Anterior cingulate cortex (tissue), 58 donors: ENCODE results near the gene PTPRU.

ENCODE experiments used
- DNase-seq, 58 donors: peaks; one replicate each; lab custom pipeline; 2025; lab: John Stamatoyannopoulos, UW

The PTPRU gene

DNA sequence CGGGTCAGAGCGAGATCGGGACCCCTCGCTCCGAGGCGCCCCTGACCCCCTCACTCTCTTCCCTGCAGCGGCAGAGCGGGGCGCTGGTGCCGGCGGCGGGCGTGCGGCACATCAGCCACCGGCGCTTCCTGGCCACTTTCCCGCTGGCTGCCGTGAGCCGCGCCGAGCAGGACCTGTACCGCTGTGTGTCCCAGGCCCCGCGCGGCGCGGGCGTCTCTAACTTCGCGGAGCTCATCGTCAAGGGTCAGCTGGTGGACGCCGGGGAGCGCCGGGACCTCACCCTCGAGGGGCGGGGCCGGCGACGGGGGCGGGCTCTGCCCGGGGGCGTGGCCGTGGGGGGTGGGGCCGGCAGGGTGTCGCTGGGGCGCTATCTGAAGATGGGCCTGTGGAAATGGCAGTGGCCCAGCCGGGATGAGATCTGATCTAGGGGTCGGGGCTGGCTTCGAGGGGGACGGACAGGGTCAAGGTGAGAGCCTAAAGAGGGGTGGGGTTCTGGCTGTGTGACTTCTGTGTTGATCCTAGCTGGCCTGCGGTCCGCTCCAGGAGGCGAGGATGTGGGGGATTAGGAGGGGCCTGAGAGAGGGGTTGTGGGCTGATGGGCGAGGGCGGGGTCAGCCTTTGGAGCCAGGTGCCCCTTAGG, 23.6 kb downstream of the PTPRU start:
- DNase-seq: peak in 15 of 58 donors; percentile 8 to 66 (median 29)

DNA sequence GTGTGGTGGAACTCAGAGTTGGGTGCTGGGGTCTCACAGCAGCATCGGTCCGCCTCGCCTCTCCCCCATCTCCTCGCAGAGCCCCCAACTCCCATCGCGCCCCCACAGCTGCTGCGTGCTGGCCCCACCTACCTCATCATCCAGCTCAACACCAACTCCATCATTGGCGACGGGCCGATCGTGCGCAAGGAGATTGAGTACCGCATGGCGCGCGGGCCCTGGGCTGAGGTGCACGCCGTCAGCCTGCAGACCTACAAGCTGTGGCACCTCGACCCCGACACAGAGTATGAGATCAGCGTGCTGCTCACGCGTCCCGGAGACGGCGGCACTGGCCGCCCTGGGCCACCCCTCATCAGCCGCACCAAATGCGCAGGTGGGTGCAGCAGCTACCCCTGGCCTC, 24.2 kb downstream of the PTPRU start:
- DNase-seq: peak in 1 of 58 donors; percentile 13

DNA sequence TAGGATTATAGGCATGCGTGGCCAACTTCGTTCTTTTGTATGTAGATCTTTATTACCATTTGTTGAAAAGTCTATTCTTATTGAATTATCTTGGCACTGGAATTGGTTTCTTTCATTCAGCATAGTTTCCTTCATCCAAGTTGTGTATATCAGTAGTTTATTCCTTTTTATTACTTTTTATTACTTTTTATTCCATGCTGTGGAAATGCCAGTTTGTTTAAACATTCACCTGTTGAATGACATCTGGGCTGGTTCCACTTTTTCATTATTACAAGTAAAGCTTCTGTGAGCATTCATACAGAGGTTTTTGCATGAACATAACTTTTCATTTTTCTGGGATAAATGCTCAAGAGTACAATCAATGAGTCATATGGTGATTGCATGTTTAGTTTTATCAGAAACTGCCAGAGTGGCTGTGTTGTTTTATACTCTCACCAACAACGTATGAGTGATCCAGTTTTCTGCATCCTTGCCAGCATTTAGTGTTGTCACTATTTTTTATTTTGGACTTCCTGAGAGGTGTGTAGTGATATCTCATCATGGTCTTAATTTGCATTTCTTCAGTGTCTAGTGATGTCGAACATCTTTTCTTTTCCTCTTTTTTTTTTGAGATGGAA, 28.6 kb downstream of the PTPRU start:
- no peak for DNase-seq

DNA sequence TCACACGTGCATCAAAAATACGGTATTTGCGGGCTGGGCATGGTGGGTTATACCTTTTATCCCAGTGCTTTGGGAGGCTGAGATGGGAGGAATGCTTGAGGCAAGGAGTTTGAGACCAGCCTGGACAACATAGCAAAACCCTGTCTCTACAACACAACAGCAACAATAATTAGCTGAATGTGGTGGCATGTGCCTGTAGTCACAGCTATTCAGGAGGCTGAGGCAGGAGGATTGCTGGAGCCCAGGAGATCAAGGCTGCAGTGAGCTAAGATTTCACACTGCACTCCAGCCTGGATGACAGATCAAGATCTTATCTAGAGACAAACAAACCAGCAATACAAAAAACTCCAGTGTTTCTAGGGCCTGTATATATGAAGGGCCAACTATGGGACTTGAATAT, 30.6 kb downstream of the PTPRU start:
- no peak for DNase-seq

DNA sequence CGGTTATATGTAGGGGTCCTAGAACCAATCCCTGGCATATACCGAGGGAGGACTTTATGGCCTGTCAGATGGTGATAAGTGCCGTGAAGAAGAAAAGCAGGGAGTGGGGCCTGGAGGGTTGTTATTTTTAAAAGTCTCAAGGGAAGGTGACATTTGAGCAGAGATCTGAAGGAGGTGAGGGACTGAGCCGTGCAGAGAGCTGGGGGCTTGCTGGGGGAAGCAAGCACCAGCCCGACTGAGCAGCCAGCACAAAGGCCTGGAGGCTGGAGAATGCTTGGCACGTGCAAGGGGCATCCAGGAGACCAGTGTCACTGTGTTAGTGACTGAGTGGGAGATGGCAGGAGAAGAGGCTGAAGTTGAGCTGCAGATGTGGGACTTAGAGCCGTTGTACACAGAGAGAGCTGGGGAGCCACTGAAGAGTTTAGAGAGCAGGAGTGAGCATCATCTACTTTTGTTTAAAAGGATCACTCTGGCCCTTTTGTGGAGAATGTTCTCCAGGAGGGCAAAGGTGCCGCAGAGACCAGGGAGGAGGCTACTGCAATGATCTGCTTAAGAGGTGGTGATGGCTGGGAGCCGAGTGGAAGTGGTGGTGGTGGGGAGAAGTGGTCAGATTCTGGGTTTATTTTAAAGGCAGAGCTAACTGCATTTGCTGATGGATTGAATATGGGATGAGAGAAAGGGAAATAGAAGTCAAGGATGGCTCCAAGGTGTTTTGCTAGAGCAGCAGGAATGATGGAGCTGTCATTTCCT, 31.2 kb downstream of the PTPRU start:
- DNase-seq: no peak

DNA sequence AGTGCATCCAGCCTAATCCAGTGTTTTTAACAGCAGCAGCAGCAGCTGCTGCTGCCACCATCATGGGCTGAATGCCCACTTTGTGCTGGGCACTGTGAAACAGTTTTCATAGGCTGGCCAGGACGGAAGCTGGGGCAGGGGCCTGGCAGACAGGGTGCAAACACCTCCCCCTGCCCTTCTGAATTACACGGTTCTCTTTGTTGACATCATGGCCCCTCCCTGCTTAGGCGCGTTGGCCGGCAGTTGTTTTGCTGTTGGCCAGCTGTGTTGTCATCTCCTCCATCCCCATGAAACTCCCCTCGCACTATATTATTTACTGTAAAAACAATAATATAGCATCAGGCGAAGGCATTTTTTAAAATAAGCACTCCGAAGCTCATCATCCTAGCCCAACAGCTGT, 33.1 kb downstream of the PTPRU start:
- DNase-seq: peak in 37 of 58 donors; percentile 5 to 80 (median 45)

DNA sequence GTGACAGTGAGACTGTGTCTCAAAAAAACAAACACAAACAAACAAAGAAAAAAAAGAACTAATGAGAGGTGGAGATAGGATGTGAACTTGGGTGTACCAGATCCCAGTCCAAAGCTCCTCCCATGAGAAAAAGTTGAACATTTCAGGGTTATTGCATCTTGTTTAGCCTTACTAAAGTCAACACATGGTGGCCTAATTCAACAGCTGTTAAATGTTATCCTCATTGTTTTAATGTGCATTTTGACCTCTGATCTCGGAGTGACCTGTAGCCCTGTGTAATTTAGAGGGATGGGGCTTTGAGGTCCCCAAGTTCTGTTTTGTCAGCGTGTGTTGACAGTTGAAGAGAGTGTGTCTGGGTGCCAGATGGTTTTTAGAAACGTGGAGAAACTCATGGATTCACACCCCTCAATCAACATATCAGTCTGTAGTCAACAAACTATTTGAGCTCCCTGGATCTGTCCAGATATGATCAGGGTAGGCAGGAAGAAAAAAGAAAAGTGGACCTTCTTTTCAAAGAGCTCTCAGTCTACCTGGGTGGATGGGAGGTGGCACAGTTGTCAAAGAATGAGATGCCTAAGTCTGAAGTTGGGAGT, 34.7 kb downstream of the PTPRU start:
- no peak for DNase-seq

DNA sequence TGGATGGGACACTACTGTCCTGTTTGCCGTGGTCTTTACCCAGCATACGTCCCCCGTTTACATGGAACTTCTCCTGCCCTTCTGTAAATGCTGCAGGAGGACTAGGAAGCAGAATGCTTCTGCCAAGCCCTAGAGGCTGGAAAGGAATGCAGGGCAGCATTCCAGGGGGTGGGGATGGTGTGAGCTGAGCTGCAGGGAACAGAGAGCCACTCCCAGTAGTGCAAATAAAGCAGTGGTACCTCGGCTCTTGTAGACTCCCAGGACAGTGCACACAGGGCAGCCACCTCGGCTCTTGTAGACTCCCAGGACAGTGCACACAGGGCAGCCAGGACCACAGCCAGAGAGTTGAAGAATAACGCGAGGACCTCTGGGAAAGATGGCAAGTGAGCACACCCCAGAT, 35.4 kb downstream of the PTPRU start:
- DNase-seq: peak in 1 of 58 donors; percentile 9

DNA sequence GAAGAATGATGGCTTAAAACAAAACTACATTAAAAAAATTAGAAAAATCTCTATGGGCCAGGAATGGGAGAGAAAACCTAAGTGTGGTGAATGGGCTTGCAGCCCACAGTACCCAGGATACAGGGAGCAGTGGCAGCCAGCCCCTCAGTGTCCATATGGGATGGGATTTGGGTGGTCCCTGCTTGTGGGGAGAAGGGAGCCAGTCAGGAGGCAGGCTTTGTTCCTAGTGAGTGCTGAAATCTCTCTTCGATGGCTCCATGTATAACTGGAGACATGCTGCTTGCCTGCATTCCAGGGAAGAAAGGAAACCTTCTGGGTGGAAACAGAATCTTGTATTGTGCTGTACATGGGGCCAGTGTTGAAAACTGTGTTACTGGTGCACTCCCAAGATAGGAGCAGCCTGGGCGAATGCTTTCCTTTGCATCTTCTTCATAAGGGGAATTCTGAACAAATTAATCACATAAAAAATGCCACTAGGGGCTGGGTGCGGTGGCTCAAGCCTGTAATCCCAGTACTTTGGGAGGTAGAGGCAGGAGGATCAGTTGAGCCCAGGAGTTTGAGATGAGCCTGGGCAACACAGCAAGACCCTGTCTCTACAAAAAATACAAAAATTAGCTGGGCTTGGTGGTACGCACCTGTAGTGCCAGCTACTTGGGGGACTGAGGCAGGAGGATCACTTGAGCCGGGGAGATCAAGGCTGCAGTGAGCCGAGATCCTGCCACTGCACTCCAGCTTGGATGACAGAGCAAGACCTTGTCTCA, 36.0 kb downstream of the PTPRU start:
- no peak for DNase-seq

DNA sequence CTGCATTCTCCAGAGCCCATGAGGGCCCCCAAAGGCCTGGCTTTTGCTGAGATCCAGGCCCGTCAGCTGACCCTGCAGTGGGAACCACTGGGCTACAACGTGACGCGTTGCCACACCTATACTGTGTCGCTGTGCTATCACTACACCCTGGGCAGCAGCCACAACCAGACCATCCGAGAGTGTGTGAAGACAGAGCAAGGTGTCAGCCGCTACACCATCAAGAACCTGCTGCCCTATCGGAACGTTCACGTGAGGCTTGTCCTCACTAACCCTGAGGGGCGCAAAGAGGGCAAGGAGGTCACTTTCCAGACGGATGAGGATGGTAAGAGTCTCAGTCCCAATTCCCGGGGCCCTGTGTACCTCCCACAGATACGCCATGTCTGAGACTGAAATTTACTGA, 39.1 kb downstream of the PTPRU start:
- DNase-seq: no peak

DNA sequence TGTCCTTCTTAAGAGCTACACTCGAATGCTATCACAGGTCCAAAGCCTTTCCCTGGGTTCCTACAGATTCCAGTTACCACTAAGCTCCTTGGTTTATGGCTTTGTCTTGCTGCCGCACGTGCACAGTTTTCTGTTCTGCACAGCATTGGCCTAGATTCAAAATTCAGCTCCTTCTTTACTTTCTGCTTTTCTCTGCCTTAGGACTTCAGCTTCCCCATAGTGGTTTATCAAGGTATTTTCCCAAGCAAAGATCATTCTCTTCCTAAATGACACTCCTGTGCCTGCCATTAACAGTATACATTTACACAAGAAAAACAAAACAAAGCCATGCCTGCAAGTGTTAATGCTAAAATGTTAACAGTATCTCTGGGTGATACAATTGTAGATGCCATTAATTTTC, 41.8 kb downstream of the PTPRU start:
- DNase-seq: no peak

DNA sequence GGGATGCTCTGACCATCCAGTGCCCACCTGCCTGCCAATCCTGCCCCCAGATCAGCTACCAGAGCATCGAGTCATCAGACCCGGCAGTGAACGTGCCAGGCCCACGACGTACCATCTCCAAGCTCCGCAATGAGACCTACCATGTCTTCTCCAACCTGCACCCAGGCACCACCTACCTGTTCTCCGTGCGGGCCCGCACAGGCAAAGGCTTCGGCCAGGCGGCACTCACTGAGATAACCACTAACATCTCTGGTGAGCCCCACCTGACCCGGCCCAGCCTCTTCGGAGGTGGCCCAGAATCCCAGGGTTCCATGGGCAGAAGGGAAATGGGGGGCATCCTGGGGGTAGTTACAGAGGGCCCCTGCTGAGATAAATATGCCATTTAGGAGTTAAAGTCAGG, 43.1 kb downstream of the PTPRU start:
- DNase-seq: no peak

DNA sequence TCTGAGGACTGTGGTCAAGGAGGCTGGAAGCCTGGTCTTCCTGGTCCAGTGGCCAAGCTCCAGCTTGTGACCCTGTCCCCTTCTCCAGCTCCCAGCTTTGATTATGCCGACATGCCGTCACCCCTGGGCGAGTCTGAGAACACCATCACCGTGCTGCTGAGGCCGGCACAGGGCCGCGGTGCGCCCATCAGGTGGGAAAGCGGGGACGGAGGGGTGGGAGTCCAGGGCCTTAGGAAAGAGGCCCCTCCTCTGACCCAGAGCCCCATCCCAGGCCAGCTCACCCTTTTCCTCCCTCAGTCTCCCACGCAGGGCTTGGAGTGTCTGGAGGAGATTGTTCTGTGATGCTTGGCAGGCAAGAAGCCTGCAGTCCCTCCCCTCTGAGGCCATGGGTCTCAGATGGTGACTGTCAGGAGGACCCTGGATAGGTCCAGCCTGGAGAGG, 43.6 kb downstream of the PTPRU start:
- no peak for DNase-seq

DNA sequence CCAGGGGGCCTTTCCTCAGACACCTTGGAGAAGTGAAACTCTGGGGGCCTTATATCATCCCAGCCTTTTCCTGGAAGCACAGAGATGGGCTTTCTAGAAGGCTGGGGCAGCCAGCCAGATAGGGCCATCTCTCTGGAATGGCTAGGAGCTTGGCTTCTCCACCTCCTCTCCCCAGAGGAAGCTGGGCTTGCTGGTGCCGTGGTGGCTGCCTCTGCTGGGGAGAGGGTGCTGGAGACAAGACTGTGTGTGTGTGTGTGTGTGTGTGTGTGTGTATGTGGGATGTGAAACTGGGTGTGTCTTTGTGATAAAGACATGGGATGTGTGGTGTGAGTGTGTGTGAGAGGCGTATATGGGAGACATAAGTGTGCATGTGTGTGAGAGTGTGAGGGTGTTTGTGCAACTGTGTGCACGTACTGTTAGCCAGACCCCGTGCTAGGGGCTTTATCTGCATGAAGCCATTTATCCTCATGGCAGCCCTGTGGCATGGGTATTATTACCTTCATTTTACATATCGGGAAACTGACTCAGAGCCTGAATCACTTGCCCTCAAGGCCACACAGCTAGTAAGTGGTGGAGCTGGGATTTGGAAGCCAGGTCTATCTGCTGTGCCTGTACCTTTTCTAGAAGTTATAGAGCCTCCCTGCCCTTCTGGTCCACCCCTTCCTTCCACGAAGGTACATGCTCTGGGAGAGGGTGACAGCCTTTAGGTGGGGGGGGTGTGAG, 44.2 kb downstream of the PTPRU start:
- no peak for DNase-seq

DNA sequence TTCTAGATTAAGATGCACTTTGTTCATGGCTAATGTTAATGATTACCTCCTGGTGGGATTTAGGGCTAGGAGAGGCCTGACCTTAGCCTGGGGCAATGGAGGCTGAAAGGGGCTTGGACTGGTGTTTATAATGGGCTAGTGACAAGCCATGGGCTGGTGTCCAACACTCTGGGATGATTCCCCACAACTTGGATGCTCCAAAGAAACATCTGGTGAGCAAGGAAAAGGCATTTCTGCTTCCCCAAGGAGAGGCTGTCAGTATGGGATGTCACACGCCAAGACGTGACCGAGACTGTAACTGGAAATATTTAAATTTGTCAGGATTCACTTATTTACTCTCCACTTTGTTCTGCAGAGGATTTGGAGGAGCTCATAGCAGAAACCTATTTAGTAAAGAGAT, 45.2 kb downstream of the PTPRU start:
- no peak for DNase-seq

DNA sequence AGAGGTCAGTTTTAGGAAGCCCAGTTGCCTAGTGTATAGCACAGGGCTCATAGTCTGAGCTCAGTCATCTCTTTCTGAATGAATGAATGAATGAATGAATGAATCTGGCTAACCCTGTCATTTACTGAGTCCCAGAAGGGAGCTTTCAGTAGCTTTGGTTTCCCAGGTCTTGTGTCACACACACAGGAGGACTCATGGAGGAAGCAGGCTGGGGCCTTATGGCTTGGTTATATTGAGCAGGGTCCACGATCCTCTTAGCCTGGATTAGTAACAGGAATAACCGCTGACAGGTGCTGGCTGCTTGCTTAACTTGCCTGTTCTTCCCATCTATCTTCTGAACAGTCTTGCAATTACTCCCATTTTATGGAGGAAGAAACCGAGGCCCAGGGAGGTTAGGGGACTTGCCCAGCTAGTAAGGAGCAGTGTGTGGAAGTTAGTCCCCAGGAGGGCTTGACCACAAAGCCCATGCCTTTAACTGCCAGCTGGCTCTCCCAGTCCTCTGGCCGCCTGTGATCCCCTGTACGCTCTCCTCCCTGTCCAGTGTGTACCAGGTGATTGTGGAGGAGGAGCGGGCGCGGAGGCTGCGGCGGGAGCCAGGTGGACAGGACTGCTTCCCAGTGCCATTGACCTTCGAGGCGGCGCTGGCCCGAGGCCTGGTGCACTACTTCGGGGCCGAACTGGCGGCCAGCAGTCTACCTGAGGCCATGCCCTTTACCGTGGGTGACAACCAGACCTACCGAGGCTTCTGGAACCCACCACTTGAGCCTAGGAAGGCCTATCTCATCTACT, 46.0 kb downstream of the PTPRU start:
- DNase-seq: no peak

DNA sequence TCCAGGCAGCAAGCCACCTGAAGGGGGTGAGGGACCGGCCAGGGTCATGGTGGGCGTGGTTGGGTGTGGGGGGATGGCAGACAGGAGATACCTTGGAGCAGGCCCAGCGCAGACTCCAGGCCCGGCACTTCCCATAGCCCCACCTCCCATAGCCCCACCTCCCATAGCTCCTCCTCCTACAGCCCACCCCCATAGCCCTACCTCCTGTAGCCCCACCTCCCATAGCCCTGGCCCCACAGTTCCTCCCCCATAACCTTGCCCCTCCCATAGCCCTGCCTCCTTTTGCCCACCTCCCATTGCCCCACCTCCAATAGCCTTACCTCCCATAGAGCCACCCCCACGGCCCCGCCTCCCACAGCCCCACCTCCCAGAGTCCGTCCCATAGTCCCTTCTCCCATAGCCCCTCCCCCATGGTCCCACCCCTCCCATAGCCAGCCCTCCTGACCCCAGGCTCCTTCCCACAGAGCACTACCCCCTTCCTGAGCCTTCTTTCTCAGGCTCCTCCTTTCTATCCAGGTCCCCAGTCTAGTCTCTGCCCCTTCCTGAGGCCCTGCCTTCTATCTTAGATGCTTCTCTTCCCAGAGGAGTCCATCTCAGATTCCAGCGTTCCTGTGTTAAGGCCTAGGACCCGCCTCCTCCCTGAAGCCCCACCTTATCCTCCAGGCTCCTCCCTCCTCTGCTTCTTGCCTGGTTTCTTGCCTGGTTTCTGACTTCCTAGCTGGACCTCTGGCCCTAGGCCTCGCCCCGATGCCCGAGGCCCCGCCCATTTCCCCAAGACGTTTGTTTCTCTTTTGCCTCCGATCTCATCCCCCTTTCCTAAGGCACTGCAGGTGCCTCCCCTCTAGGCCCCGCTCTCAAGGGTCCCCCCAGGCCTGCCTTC, 46.8 kb downstream of the PTPRU start:
- DNase-seq: no peak

DNA sequence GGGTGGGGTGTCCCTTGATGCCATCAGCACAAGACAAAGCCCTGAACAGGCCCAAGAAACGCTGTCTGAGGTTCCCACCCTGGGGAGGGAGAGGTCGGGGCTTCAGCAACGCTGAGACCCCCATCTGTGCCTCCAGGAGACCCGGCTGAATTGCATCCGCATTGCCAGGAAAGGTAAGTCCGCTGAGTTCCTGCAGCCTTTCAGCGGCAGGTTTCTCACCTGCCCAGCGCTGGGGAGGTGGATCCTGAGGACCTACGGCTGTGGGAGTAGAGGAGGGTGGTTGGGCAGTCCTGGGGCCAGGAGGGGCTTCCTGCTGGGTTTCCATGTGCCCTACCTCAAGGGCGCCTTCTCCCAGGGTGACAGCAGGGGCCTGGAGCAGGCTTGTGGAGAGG, 47.5 kb downstream of the PTPRU start:
- no peak for DNase-seq
